Karpas-422 (cell line): ENCODE data around the gene DCTN2. TPM values are rescaled to one million over a fixed set of nuclear protein-coding genes. Genes with fewer than 3 reads are reported as not detected.
"Not testable (repeated sequence)": the region's sequence is repeated elsewhere in the genome, so short reads cannot be mapped to it uniquely, and the experiment has no call there.

Source experiments
- DNase-seq: peaks from one replicate; pipeline ENCODE4 v3.0.0-alpha.2; 2015
- H2AFZ ChIP-seq: fragments of 200-600 bp; sonication (generic); 2 replicates; pipeline ENCODE4 v1.6.1; 2014; ENCODE audit warnings: antibody characterized with exemption, low read length, mixed read lengths
- H3K27ac ChIP-seq: fragments of 200-600 bp; sonication (generic); 2 replicates; pipeline ENCODE4 v1.5.1; 2014; ENCODE audit warnings: mild to moderate bottlenecking, low read length, moderate library complexity
- H3K27me3 ChIP-seq: fragments of 200-600 bp; sonication (generic); 2 replicates; pipeline ENCODE4 v1.6.1; 2014; ENCODE audit warnings: low read length, mixed read lengths
- H3K36me3 ChIP-seq: fragments of 200-600 bp; sonication (generic); 2 replicates; pipeline ENCODE4 v1.6.1; 2014; ENCODE audit warnings: low read length, mixed read lengths; ENCODE audit not compliant: insufficient read depth
- H3K4me1 ChIP-seq: fragments of 200-600 bp; sonication (generic); 2 replicates; pipeline ENCODE4 v1.6.1; 2014; ENCODE audit warnings: mild to moderate bottlenecking, low read length, mixed read lengths
- H3K4me2 ChIP-seq: fragments of 200-600 bp; sonication (generic); 2 replicates; pipeline ENCODE4 v1.6.1; 2014; ENCODE audit warnings: low read length, low read depth, mild to moderate bottlenecking; ENCODE audit not compliant: poor library complexity, severe bottlenecking
- H3K4me3 ChIP-seq: fragments of 200-600 bp; sonication (generic); 2 replicates; pipeline ENCODE4 v1.5.1; 2014; ENCODE audit warnings: mild to moderate bottlenecking, antibody characterized with exemption, low read length, mixed read lengths
- H3K79me2 ChIP-seq: fragments of 200-600 bp; sonication (generic); 2 replicates; pipeline ENCODE4 v1.6.1; 2014; ENCODE audit warnings: mild to moderate bottlenecking, low read length, mixed read lengths
- H3K9ac ChIP-seq: fragments of 200-600 bp; sonication (generic); 2 replicates; pipeline ENCODE4 v1.6.0; 2014; ENCODE audit warnings: low read length
- H3K9me2 ChIP-seq: fragments of 200-600 bp; sonication (generic), shearing (Covaris generic); replicated peaks from 2 replicates; pipeline ENCODE4 v1.6.0; 2014; ENCODE audit warnings: mild to moderate bottlenecking, low read length, moderate library complexity; ENCODE audit not compliant: insufficient read depth
- H3K9me3 ChIP-seq: fragments of 300-700, 200-600 bp; sonication (generic); 2 replicates; pipeline ENCODE4 v1.6.1; 2014; ENCODE audit warnings: low read length, mixed read lengths
- H4K20me1 ChIP-seq: fragments of 200-600 bp; sonication (generic); 2 replicates; pipeline ENCODE4 v1.6.1; 2014; ENCODE audit warnings: mild to moderate bottlenecking, antibody characterized with exemption, low read length, low read depth; ENCODE audit not compliant: insufficient read depth
- total RNA-seq: library from RNA; depleted of rRNA; stranded (reverse); fragments of >200 nt; shearing (Covaris generic); gene quantifications from 2 replicates; pipeline ENCODE4 v1.2.3, GENCODE V29; 2014; ENCODE audit warnings: low replicate concordance; rRNA removed

Gene DCTN2
- total RNA-seq, result 77.9 and 123 TPM in 2 replicates

- no peaks in the 10 kb centered on the region for H3K9me3 ChIP-seq
- H4K20me1 ChIP-seq, result peaks cover 4% of the 10 kb centered on the region; the same call in 1 of the 2 replicates
- H3K9me2 ChIP-seq, result no peaks in the 10 kb centered on the region
- H3K27me3 ChIP-seq, result no peaks in the 10 kb centered on the region
- peaks cover 55% of the 10 kb centered on the region for H3K79me2 ChIP-seq
- H3K27ac ChIP-seq, result peak within 1 kb of the TSS; percentile 63
- H3K9ac ChIP-seq, result peak within 1 kb of the TSS; percentile 96
- peaks cover 65% of the 10 kb centered on the region for H3K4me1 ChIP-seq
- peak within 1 kb of the TSS; percentile 89 for H3K4me3 ChIP-seq
- peak; percentile 98 for DNase-seq
- H3K4me2 ChIP-seq, result peak within 1 kb of the TSS; percentile 84
- H3K36me3 ChIP-seq, result peaks cover 2% of the 10 kb centered on the region; the same call in 1 of the 2 replicates
- peak within 1 kb of the TSS; percentile 82; the same call in 1 of the 2 replicates for H2AFZ ChIP-seq
These were observed at the start of gene DCTN2 for GRCh38 chr12:57546438-57547287. TSS of gene DCTN2 (minus strand) at chr12:57547192. CDS start at chr12:57547063, 129 bp downstream.

GRCh38 chr12:57593187-57593586 is 46.2 kb upstream of the DCTN2 start:
- DNase-seq, result no peak
- H3K4me3 ChIP-seq, result no peak overlapping the region
- H4K20me1 ChIP-seq, result no peaks in the 10 kb centered on the region
- no peaks in the 10 kb centered on the region for H3K27me3 ChIP-seq
- H3K4me1 ChIP-seq, result peaks cover 21% of the 10 kb centered on the region
- H3K79me2 ChIP-seq, result peaks cover 27% of the 10 kb centered on the region
- H3K27ac ChIP-seq, result no peak overlapping the region
- peaks cover 7% of the 10 kb centered on the region; the same call in 1 of the 2 replicates for H3K36me3 ChIP-seq
- no peaks in the 10 kb centered on the region for H3K9me3 ChIP-seq
- no peaks in the 10 kb centered on the region for H3K9me2 ChIP-seq
- H3K4me2 ChIP-seq, result no peak overlapping the region
- H3K9ac ChIP-seq, result no peak overlapping the region
- H2AFZ ChIP-seq, result no peak overlapping the region

- peak overlapping the region; percentile 81 for H3K4me2 ChIP-seq
- H3K9me2 ChIP-seq, result no peaks in the 10 kb centered on the region
- H3K27me3 ChIP-seq, result no peaks in the 10 kb centered on the region
- no peaks in the 10 kb centered on the region for H3K9me3 ChIP-seq
- no peak for DNase-seq
- no peaks in the 10 kb centered on the region for H4K20me1 ChIP-seq
- H3K79me2 ChIP-seq, result peaks cover 27% of the 10 kb centered on the region
- no peak overlapping the region for H2AFZ ChIP-seq
- H3K36me3 ChIP-seq, result peaks cover 5% of the 10 kb centered on the region; the same call in 1 of the 2 replicates
- H3K27ac ChIP-seq, result no peak overlapping the region
- H3K4me3 ChIP-seq, result peak overlapping the region; percentile 77; the same call in 1 of the 2 replicates
- peaks cover 21% of the 10 kb centered on the region for H3K4me1 ChIP-seq
- H3K9ac ChIP-seq, result no peak overlapping the region
These were observed 45.7 kb upstream of the DCTN2 start for GRCh38 chr12:57592551-57593165.

GRCh38 chr12:57591782-57592325 is 44.9 kb upstream of the DCTN2 start:
- Histone ChIP-seq H3K4me1 (peaks cover 21% of the 10 kb centered on the region), H3K9ac (peak overlapping the region; percentile 79), H3K9me2 (no peaks in the 10 kb centered on the region), H3K4me2 (peak overlapping the region; percentile 81), H4K20me1 (no peaks in the 10 kb centered on the region), H3K4me3 (peak overlapping the region; percentile 77), H3K9me3 (no peaks in the 10 kb centered on the region), H2AFZ (no peak overlapping the region; the same call in 1 of the 2 replicates), H3K36me3 (no peaks in the 10 kb centered on the region; the same call in 1 of the 2 replicates), H3K27me3 (no peaks in the 10 kb centered on the region), H3K79me2 (peaks cover 27% of the 10 kb centered on the region), H3K27ac (no peak overlapping the region)
- peak; percentile 47 for DNase-seq

- Histone ChIP-seq H3K27ac (no peak within 1 kb of the TSS), H3K4me1 (peaks cover 21% of the 10 kb centered on the region), H3K79me2 (peaks cover 27% of the 10 kb centered on the region), H3K36me3 (0 out of 2 replicates have a peak, but pooled peaks cover under 1% of the 10 kb centered on the region), H2AFZ (peak within 1 kb of the TSS; percentile 82), H3K9me2 (no peaks in the 10 kb centered on the region), H3K9ac (peak within 1 kb of the TSS; percentile 79), H3K27me3 (no peaks in the 10 kb centered on the region), H3K4me3 (peak within 1 kb of the TSS; percentile 77), H4K20me1 (no peaks in the 10 kb centered on the region), H3K4me2 (peak within 1 kb of the TSS; percentile 81), H3K9me3 (no peaks in the 10 kb centered on the region)
- DNase-seq, result peak; percentile 95
These were observed 44.1 kb upstream of the DCTN2 start, which contains the start of gene PIP4K2C for GRCh38 chr12:57590864-57591781. TSS of gene PIP4K2C (plus strand) at chr12:57591192. CDS start at chr12:57591290, 98 bp downstream.

GRCh38 chr12:57590479-57590863 is 43.5 kb upstream of the DCTN2 start:
- Histone ChIP-seq H3K9me2 (no peaks in the 10 kb centered on the region), H3K27me3 (no peaks in the 10 kb centered on the region), H3K9me3 (no peaks in the 10 kb centered on the region), H3K79me2 (peaks cover 27% of the 10 kb centered on the region), H3K27ac (no peak overlapping the region), H2AFZ (peak overlapping the region; percentile 82), H3K4me2 (peak overlapping the region; percentile 81), H3K4me3 (peak overlapping the region; percentile 77), H3K4me1 (peaks cover 21% of the 10 kb centered on the region), H3K9ac (peak overlapping the region; percentile 51), H3K36me3 (0 out of 2 replicates have a peak, but pooled peaks cover 3% of the 10 kb centered on the region), H4K20me1 (no peaks in the 10 kb centered on the region)
- DNase-seq, result no peak

- not testable (repeated sequence) for H3K9me2 ChIP-seq, H2AFZ ChIP-seq, H3K9ac ChIP-seq, H3K4me2 ChIP-seq, H3K9me3 ChIP-seq, H3K27ac ChIP-seq, H3K4me3 ChIP-seq, H3K27me3 ChIP-seq, H4K20me1 ChIP-seq, DNase-seq
- peaks cover 27% of the 10 kb centered on the region for H3K79me2 ChIP-seq
- peaks cover 14% of the 10 kb centered on the region for H3K36me3 ChIP-seq
- peaks cover 21% of the 10 kb centered on the region for H3K4me1 ChIP-seq
These were observed 42.1 kb upstream of the DCTN2 start for GRCh38 chr12:57588951-57589610.
